GM21723 (cell line): Measurements from ENCODE around the gene MYL9.
"Not testable (repeated sequence)": the region's sequence is repeated elsewhere in the genome, so short reads cannot be mapped to it uniquely, and the experiment has no call there.

Experiments used
- ATAC-seq: cut with Tn5 transposase; IDR thresholded peaks from one replicate; pipeline ENCODE4 v1.9.1; 2021; ENCODE audit warnings: mild to moderate bottlenecking, moderate library complexity; ENCODE audit not compliant: unreplicated experiment

MYL9 gene

GRCh38 chr20:36548704-36549627, 7.6 kb downstream of the MYL9 start:
- ATAC-seq = no peak

DNA sequence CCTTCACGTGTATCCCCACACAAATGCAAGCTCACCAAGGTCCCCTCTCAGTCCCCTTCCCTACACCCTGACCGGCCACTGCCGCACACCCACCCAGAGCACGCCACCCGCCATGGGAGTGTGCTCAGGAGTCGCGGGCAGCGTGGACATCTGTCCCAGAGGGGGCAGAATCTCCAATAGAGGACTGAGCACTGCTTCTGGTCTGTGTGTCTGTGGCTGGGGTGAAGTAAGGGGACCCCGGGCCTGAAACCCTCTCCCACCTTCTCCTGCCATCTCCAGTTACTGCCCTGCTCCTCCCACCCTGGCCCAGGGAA, 8.3 kb downstream of the MYL9 start:
- ATAC-seq = no peak

- no peak for ATAC-seq
Observed at GRCh38 chr20:36549942-36550789, 8.8 kb downstream of the MYL9 start.

DNA sequence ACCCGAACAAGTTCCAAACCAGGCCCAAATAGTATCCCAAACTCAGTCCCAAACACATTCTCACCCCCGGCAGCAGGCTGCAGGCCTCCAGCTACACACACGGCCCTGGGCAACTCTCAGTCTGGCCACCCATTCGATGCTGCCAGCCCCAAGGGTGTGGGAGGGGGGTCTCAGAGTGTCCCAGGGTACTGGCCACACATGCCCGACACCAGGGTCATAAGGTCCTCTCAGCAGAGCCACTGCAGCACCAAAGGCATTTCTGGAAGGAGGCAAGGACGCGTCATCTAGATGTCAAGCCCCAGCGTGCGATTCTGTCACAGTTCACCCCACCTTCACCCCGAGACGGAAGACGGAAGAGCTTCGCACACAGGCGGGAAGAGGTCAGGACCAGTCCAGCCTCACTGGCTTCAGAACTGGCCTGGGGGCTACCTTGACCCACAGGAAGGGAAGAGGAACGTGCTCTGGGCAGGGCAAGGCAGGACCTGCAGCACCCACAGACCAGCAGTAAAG, 9.5 kb downstream of the MYL9 start:
- ATAC-seq = no peak

- ATAC-seq = no peak
Observed at GRCh38 chr20:36555248-36555647, 13.9 kb downstream of the MYL9 start.

DNA sequence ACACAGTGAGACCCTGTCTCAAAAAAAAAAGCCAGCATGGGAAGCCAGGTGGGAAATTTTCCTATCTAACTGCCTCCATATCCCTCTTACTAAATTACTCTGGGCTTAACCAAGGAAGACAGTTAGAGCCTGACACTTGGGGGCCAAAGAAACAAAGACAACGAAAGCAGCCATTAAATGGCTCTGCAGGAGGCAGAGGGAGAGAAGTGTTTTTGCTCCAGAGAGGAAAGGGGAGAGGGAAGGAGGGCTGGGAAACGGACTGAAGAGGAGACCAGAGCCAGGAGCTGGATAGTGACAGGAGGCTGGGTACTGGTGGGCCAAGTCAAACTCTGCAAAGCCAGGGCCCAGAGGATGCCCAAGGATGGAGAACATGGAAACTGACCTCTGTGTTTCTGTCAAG, 21.4 kb downstream of the MYL9 start:
- no peak for ATAC-seq

GRCh38 chr20:36563374-36563773, 22.1 kb downstream of the MYL9 start:
- no peak for ATAC-seq

DNA sequence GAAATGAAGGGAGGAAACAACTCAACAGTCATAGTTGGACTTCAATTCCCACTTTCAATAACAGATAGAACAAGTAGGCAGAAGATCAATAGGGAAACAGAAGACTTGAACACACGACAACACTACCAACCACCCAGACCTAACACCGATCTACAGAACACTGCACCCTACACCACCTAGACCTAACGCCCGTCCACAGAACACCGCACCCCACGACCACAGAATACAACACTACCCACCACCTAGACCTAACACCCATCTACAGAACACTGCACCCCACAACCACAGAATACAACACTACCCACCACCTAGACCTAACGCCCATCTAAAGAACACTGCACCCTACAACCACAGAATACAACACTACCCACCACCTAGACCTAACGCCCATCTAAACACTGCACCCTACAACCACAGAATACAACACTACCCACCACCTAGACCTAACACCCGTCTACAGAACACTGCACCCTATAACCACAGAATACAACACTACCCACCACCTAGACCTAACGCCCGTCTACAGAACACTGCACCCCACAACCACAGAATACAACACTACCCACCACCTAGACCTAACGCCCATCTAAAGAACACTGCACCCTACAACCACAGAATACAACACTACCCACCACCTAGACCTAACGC, 22.9 kb downstream of the MYL9 start:
- ATAC-seq = not testable (repeated sequence)

- ATAC-seq = not testable (repeated sequence)
Observed at GRCh38 chr20:36564726-36565121, 23.4 kb downstream of the MYL9 start.

GRCh38 chr20:36565520-36565919, 24.2 kb downstream of the MYL9 start:
- no peak for ATAC-seq

DNA sequence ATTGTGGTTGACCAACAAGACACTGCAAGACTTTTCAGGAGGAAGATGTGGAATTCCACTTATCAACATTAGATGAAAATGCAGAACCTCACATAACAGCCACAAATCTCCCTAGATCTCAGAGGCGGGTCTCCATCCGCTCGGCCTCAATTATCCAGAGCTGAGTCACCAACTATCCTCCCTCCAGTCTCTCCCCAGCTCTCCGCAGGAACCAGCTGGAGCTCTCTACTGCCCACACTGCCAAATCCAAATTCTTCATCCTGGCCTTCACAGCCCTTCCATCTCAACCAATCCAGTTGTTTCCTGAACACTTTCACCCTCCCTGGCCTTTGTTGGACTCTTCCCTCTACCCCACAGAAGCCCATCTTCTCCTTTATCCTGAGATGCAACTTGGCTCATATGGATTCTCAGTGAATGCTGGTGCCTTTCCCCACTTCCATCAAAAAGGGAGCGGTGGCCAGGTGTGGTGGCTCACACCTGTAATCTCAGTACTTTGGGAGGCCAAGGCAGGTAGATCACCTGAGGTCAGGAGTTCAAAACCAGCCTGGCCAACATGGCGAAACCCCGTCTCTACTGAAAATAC, 28.6 kb downstream of the MYL9 start:
- ATAC-seq = no peak

GRCh38 chr20:36571564-36572504, 30.5 kb downstream of the MYL9 start:
- ATAC-seq = no peak

- ATAC-seq = peak; percentile 30
Observed at GRCh38 chr20:36572701-36573102, 31.4 kb downstream of the MYL9 start.

GRCh38 chr20:36573103-36573797, 31.9 kb downstream of the MYL9 start, which contains the start of gene TGIF2:
Gene TGIF2 (plus strand): TSS chr20:36573597. CDS start chr20:36578775, 5,178 bp downstream.
- ATAC-seq = peak; percentile 63

DNA sequence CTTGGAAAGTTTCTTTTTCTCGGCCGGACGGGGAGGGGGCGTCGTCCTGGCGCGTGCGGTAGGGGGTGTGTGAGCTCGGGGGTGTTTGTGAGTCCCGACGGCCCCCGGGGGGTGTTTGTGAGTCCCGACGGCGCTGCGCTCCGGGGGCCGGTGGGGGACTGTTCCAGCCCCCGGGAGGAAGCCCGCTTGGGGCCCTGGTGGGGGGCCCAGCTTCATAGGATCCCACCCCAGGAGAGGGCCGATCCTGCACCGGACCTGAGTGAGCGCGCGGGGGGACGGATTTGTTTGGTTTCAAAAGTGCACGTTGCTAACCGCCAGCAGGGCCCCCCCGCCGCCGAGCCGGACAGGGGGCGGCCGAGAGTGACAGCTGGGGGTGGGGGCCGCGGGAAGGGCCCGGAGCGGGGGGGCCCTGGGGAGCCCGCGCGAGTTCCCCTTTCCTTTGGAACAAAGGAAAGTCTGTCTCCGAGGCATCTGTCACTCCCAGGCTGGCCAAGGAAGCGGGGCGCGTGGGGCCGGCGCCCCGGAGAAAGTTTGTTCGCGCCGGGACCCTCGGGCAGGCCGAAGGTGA, 32.6 kb downstream of the MYL9 start:
- no peak for ATAC-seq

DNA sequence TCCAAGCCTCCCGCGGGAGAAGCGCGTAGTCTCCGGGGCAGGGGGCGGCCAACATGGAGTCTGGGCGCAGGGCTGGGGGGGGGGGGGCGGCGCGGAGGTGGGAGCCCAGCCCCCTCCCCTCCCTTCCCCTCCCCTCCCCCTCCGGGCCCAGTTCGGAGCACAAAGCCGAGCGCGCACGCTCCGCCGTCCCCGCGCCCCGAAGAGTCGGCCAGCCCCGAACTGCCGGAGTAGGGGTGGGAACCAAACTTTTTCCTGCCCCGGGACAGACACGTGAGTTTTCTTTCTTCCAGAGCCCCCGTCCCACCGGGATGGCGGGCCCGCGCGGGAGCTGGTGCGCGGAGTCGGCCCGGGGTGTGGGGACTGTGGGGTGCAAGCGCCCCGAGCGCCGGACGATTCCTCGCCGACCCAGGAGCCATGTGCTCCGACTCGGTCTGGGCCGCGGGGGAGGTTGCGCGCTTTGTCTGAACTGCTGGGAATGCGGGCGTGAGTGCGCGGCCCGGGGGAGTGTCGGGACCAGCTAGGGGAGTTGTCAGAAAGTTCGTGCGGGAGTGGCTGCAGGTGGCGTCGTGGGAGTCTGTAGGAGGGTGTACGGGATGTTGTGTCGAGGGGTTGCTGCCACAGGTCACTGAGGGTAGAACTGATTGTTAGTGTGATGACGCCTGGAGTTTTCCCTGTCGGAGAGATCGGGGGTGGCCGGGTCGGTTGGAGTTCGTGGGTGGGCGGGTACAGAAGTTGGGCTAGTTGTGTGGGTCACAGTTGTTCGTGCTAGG, 33.2 kb downstream of the MYL9 start:
- ATAC-seq = no peak

GRCh38 chr20:36576081-36576445, 34.7 kb downstream of the MYL9 start:
- no peak for ATAC-seq
